PFSK-1 (cell line): ENCODE measurements around the gene NAP1L4.

ENCODE experiments used
- POLR2AphosphoS5 ChIP-seq: IDR thresholded peaks from 2 replicates; pipeline ENCODE4 v1.6.1; 2012; ENCODE audit warnings: low read depth, mild to moderate bottlenecking, control low read depth, low read length, moderate library complexity
- REST ChIP-seq, 2 experiments: IDR thresholded peaks; 2 replicates each; pipeline versions ENCODE4 v1.6.1 to v1.8.0; 2011 to 2012; ENCODE audit warnings: low read depth in 2 of 2, low read length in 2 of 2, control low read depth in 1 of 2, inconsistent platforms in 1 of 2, mild to moderate bottlenecking in 1 of 2, moderate library complexity in 1 of 2; ENCODE audit not compliant: insufficient read depth in 1 of 2
- SIN3A ChIP-seq: IDR thresholded peaks from 2 replicates; pipeline ENCODE4 v1.6.1; 2012; ENCODE audit warnings: mild to moderate bottlenecking, low read length, moderate library complexity, borderline replicate concordance; ENCODE audit not compliant: insufficient read depth
- TAF1 ChIP-seq: IDR thresholded peaks from 2 replicates; pipeline ENCODE4 v1.6.1; 2012; ENCODE audit warnings: low read length, control low read depth, borderline replicate concordance; ENCODE audit not compliant: insufficient read depth

DNA sequence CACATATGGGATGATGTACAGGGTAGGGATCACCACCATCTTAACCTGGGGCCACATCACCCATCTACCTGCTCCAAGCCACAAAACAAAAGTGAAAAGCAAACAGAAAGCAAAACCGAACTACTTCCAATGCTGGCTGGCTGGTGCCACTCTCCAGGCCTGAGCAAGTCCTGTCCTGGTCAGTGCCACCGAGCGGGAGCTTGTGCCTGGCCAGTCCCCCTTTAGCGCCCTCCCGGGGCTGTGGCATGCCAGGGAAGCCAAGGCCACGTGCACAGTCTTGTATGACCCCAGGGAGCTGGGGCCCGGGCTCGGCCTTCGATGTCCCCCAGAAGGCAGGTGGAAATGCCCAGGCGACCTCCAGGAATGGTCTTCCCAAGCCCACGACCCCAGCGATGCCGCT is 17.9 kb upstream of the NAP1L4 start:
- TF ChIP-seq POLR2AphosphoS5 (no peak; the same call in 1 of the 2 replicates), REST (IDR thresholded peaks at IDR 0.05; ENCODE audit: insufficient read depth in 1 of 2, low read depth in 2 of 2, low read length in 2 of 2) (no peak), SIN3A (no peak), TAF1 (no peak)
